Left lobe of liver (tissue), 2 donors: ENCODE results near the gene KCNT1. TPM values are rescaled to one million over a fixed set of nuclear protein-coding genes. Genes with fewer than 3 reads are reported as not detected.

Source experiments
- ATAC-seq: fragments of 200-7000 bp; cut with Tn5 transposase; one replicate; pipeline ENCODE4 v1.9.1; 2020; ENCODE audit warnings: mild to moderate bottlenecking, moderate library complexity
- DNase-seq: peaks from one replicate; pipeline ENCODE4 v3.0.0-alpha.2; 2020; ENCODE audit warnings: low spot score
- total RNA-seq: library from RNA; stranded (reverse); gene quantifications from one replicate; pipeline ENCODE4 v1.2.1, GENCODE V29; 2021
- donor health status: DM: no; HTN: no; CAD: no; lungs with moderate emphysema.
- donor health status: DM: no; HTN: yes; CAD: no.

Gene KCNT1
- total RNA-seq, 1 donor from 2014 or later, result not detected

- DNase-seq (no peak), ATAC-seq (no peak)
These were observed 138.6 kb downstream of the KCNT1 start for GRCh38 chr9:135840539-135840938.

Other genes with a start within 250 kb of the KCNT1 start
- 7.4 TPM for gene PPP1R26, start 222.4 kb upstream of the KCNT1 start, total RNA-seq
- 30.7 TPM for gene MRPS2, start 201.5 kb upstream of the KCNT1 start, total RNA-seq
- not detected for gene LCN1, start 180.7 kb upstream of the KCNT1 start, total RNA-seq
- gene OBP2A, start 156.1 kb upstream of the KCNT1 start, total RNA-seq, result not detected
- gene PAEP, start 140.4 kb upstream of the KCNT1 start, total RNA-seq, result not detected
- not detected for gene GLT6D1, start 62.6 kb upstream of the KCNT1 start, total RNA-seq
- not detected for gene LCN9, start 38.9 kb upstream of the KCNT1 start, total RNA-seq
- gene SOHLH1, start 2.7 kb upstream of the KCNT1 start, total RNA-seq, result not detected
- 10.7 TPM for gene CAMSAP1, start 205.4 kb downstream of the KCNT1 start, total RNA-seq